Effector CD4-positive, alpha-beta T cell (primary cell): ENCODE results near the gene ZCCHC14.

Experiments used
- DNase-seq: peaks from one replicate; pipeline ENCODE4 v3.0.0-alpha.2; 2020
- total RNA-seq: gene quantifications from one replicate; lab custom pipeline; 2026; lab: John Stamatoyannopoulos, UW

ZCCHC14 gene
- 110 reads per million, percentile 84 among the genes with 10 or more reads in this experiment for total RNA-seq

DNA sequence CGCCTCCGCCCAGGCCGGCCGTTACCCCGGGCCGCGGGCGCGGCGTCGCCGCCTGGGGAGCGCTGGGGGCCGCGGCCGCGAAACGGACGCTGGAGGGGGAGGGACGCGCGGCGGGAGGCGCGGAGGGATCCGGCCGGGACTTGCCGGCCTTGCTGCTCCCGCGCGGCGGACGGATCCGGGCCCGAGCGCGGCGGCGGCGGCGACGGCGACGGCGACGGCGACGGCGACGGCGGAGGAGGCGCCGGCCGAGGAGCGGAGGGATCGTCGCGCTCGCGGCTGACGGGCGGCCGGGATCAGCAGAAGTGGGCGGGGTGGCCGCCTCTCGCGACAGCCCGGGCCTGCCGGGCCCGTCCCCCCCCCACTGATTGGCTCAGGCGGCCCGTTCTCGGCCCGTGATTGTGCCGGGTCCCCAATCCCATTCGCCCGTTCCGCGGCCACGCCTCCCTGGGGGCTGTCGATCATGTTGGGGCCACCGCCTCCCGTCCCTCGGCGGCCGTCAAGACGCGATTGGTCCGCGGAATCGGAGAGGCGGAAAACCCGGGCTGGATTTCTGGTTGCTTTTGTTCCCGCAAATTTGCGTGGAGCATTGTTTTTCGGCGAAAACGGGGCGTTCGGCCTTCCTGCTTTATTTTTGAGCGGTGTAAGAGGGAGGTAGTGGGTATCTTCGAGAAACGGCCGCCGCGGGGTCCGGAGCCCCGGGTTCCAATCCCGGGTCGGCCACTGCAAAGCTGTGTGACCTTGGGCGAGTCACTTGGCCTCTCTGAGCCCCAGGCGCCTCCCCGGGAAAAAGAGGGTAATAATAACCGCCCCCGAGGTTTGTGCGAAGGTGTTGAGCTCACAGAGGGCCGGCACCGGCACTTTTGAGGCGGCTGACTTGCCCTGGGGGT, at the start of gene ZCCHC14:
Gene ZCCHC14, minus strand, starts transcription at position 304 of the 887 bp plus-strand sequence. CDS start 786 bp downstream, outside the sequence.
- DNase-seq: peak; percentile 99

GRCh38 chr16:87541872-87542234, 49.0 kb upstream of the ZCCHC14 start:
- no peak for DNase-seq

DNA sequence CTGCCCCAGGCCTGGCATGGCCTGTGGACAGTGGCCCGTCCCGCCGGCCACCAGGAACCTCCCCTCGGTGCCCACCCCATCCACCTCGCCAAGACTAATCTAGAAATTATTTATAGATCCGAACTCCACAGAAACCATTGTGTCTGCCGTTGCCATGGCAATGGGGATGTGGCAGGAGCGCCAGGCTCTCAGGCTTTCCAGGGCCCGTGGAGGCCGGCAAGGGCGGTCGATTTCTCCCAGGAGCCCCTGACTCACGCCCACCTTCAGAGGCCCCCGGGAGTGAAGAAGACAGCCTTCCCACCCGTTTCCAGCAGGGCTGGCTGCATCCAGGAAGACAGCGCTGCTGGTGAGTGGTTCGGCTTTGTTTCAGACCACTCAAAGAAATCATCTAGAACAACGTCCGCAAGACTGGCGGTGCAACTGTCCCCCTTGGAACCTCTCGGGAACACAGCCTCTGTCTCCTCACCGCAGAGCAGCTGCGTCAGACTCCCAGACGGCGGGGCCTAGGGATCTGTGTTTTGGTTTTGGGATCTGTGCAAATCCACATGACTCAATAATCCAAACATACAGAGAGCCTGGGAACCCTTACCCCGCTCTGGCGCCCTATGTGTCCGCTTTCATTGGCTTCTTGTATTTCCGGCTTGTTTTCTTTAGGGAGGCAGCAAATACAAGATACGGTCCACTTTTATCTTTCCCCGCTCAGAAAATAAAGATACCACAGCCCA, 48.5 kb upstream of the ZCCHC14 start:
- no peak for DNase-seq

GRCh38 chr16:87540897-87541146, 48.0 kb upstream of the ZCCHC14 start:
- no peak for DNase-seq

DNA sequence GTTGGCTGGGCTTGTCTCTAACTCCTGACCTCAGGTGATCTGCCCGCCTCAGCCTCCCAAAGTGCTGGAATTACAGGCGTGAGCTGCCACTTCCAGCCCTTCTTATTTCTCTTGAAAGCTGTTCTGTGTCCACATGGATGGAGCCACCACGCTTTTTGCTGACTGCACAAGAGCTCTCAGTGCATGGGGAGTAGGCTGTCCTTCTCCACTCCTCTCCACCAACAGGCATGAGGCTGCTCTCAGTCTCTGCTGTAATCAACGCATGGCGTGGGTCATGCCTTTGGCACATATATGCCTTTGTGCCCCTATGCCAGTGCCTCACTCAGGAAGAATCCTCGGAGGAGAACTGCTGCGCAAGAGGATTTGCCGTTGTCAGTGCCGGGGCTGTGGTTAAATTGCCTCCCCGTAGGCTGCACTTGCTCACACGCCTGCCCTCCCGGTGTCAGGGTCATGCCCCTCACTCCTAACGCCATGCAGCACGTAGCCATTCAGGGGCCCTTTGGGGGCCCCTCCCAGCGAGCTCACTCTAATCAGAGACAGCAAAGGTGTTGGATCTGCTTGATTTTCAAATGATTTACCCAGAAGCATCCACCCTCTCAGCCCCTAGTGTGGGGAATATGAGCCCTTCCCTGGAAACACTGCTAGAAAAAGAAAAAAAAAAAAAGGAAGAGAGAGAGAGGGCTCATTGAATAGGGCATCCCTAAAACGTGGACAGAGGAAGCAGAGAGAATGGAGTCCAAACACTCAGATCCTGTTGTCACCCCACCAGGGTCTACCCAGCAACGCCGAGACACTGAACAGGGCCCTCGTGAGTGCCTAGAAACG, 47.5 kb upstream of the ZCCHC14 start:
- no peak for DNase-seq

- DNase-seq: no peak
Observed at GRCh38 chr16:87539113-87539512, 46.3 kb upstream of the ZCCHC14 start.

DNA sequence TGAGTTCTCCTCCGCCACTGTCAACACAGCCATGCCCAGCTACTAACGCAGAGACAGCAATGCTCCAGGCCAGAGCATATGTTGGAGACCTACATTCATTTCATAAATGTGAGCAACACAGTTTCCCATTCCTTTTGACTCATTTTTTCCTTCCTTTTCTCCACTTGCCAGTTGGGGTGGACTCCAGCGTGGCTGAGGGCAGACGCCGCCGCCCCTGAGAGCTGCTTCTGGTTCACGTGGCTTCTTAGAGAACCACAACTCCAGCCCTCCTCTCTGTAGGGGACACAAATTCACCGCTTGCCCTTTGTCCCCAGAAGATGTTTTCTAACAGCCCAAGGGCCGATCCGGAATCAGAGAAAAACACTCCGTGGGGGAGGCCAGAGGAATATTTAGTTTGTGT, 45.8 kb upstream of the ZCCHC14 start:
- no peak for DNase-seq

DNA sequence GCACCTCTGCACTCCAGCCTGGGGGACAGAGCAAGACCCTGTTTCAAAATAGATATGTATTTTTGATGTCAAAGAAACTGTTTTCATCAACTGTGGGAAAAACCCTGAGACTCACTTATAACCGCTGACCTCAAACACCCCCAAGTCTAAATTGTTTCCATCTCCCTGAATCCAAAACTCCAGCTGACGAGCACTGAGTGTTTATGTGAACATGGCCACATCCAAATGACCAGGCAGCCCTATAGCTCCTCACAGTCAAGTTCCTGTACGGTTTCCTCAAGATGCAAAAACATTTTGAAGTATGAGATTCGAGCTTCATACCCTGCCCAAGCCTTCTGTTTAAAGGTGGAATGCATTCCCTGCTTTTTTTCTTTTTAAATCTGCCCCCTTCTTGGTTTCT, 45.3 kb upstream of the ZCCHC14 start:
- no peak for DNase-seq

DNA sequence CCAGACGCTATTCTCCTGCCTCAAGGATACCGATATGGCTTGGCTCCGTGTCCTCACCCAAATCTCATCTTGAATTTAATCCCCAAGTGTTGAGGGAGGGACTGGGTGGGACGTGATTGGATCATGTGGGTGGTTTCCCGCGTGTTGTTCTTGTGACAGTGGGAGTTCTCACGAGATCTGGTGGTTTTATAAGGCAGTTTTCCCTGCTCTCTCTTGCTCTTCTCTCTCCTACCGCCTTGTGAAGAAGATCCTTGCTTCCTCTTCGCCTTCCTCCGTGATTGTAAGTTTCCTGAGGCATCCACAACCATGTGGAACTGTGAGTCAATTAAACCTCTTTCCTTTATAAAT, 43.9 kb upstream of the ZCCHC14 start:
- no peak for DNase-seq

- no peak for DNase-seq
Observed at GRCh38 chr16:87535855-87536794, 43.3 kb upstream of the ZCCHC14 start.

GRCh38 chr16:87535457-87535854, 42.6 kb upstream of the ZCCHC14 start:
- no peak for DNase-seq

GRCh38 chr16:87534751-87535150, 41.9 kb upstream of the ZCCHC14 start:
- DNase-seq: no peak

GRCh38 chr16:87534030-87534653, 41.3 kb upstream of the ZCCHC14 start:
- no peak for DNase-seq

- no peak for DNase-seq
Observed at GRCh38 chr16:87533061-87533460, 40.2 kb upstream of the ZCCHC14 start.

DNA sequence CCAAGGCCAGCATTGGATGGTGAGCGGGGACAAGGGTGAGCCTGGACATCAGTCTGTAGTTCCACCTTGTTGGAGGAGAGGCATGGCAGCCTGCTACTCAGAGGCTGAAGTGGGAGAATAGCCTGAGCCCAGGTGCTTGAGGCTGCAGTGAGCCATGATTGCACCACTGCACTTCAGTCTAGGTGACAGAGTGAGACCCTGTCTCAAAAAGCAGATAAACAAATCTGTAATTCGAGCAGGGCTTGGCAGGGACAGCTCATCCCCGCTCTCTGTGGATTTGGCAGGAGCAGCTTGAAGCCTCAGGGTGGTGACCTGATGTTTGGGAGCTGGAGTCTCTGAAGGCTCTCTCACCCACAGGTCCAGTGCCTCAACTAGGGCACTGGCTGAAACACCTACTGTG, 38.6 kb upstream of the ZCCHC14 start:
- no peak for DNase-seq

GRCh38 chr16:87528690-87529579, 36.1 kb upstream of the ZCCHC14 start:
- DNase-seq: no peak

- no peak for DNase-seq
Observed at GRCh38 chr16:87527055-87527724, 34.4 kb upstream of the ZCCHC14 start.

GRCh38 chr16:87526238-87526947, 33.6 kb upstream of the ZCCHC14 start:
- DNase-seq: no peak

- DNase-seq: no peak
Observed at GRCh38 chr16:87525352-87525751, 32.5 kb upstream of the ZCCHC14 start.

GRCh38 chr16:87524407-87524806, 31.6 kb upstream of the ZCCHC14 start:
- no peak for DNase-seq
